Stimulated activated CD4-positive, alpha-beta T cell treated with anti-CD3 and anti-CD28 coated beads, TNF-alpha, amount 100 ng/mL, for 48 hours (primary cell): ENCODE measurements around the gene ZNF175.

Experiments
- DNase-seq, 3 donors: peaks; one replicate each; pipeline ENCODE4 v3.0.0-alpha.2; 2020; ENCODE audit warnings: low read depth in 3 of 3

The ZNF175 gene

DNA sequence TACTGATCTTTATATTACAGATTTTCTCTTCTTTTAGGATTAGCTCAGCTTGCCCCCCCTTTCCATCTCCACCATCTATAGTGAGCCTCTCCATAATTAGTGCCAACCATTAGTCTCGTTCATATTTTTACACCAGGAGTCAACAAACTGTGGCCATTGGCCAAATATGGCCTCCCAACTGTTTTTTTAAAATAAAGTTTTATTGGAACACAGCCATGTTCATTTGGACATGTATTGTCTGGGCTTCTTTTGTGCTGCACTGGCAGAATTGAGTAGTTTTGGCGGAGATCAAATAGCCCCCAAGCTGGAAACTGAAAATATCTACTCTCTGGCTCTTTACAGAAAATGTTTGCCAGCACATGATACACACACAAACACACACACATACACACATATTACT is 18.4 kb downstream of the ZNF175 start:
- DNase-seq, result no peak

DNA sequence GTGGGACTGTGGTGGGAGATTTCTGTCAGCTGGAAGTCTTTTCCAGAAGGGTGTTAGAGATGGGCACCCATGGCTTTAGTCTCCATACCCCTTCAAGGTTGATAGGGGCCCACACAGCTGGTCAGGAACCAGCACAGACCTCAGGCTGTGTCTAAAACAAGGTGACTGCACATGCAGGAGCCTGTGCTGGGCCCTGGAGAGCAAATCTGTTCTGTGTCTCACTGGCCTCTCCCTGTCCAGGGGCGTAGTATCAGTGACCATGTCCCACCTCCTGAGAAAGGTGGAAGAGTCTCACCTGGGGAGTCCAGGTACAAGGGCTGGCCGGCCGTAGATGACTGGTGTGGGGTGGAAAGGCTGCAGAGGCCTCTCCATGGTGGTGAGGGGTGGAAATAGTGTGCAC is 19.4 kb downstream of the ZNF175 start:
- no peak for DNase-seq

DNA sequence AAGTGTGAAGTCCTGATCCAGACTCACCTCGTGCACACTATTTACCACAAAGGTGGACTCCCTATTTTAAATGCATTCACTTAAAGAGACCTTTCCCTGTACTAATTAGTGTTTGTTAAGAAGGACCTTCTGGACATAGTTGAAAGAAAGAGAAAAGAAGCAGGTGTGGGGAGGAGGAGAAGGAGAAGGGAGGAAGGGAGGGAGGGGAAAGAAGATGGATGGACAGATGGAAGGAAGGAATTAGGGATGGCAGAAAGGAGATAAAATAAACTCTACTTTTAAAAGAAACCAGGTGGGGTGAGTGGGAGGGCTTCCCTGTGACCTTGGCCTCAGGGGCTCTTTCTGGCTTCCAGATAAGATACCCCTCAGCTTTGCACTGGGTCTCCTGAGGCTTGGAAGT is 21.4 kb downstream of the ZNF175 start:
- no peak for DNase-seq

DNA sequence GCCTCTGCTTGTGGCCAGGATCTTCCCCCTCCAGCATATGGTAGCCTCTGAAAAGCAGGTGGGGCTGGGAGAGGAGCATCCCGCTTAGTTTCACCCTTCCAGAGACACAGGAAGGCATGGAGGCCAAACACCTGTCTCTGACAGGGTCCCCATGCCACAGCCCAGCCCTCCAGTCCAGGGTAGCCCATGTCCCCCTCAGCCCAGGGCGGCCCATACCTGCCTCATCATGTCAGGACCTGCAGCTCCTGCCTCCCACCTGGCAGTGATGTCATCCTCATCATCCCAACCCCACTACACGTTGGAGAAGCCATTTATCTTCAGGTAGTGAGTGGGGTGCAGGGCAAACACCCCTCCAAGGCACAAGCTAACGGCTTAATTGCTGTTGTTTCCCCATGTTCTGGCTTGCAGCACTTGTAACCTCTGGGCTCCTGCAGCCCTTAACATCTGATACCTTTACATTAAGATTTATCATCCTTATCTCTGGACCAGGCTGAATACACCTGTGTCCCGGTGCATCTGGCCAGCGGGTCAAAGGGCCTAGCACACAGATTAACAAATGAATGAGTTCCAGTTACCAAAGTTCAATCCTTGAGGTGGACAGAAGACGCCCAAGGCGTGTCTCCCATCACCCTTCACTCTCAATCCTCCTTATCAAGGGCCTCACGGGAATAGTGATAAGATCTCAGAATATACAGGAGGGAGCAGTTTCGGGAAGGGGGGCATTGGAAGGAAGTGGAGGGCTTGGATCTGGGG is 22.2 kb downstream of the ZNF175 start:
- no peak for DNase-seq

DNA sequence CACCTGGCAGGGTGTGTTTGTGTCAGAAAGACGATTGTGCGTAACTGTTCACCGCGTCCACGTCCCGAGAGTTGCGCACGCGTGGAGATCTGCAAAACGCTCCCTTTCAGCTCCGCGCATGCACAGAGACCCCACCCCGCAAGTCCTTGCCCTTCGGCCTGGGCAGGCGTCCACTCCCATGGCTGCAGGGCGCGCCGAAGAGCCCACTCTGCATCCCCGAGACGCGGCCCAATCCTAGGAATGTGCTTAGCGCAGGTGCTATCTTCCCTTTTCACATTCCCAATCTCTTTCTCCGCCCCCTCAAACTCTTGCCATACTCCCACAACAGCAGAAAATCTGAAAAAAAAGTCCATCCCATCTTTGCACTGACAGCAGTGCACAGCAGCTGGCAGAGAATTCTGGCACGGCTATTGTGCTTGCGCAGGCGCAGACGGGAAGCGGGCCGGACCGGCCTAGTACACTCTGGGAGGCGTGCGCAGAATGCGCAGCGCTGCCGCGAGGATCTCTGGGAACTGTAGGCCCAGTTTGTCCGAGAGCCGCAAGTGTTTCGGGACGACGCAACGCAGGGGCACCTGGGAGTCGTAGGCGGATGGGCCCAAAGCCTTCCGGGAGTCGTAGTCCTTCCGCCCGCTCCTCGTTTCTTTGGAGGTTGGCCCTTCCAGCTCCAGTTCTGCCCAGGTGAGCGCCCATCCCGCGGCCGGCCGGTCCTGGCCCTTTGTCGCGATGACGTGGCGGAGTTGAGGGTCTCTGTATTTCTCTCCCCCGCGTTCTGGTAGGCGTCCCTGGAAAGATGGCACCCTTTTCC is 23.1 kb downstream of the ZNF175 start:
- peak; percentile 91 to 94 (median 94) for DNase-seq

DNA sequence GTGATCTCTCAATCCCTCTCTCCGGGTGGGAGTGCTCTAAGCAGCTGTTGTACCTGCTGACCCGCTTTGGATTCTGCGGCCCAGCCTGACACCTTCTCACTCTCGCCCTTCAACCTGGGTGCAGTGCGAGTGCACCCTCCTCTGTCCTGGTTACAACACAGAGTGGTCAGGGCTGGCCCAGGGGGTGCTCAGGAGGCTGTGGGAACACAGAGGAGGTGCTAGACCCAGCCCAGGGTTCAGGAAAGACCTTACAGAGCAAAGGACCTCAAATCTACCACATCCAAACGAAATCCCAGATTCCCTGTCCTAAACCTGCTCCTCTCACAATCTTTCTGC is 23.7 kb downstream of the ZNF175 start:
- no peak for DNase-seq

DNA sequence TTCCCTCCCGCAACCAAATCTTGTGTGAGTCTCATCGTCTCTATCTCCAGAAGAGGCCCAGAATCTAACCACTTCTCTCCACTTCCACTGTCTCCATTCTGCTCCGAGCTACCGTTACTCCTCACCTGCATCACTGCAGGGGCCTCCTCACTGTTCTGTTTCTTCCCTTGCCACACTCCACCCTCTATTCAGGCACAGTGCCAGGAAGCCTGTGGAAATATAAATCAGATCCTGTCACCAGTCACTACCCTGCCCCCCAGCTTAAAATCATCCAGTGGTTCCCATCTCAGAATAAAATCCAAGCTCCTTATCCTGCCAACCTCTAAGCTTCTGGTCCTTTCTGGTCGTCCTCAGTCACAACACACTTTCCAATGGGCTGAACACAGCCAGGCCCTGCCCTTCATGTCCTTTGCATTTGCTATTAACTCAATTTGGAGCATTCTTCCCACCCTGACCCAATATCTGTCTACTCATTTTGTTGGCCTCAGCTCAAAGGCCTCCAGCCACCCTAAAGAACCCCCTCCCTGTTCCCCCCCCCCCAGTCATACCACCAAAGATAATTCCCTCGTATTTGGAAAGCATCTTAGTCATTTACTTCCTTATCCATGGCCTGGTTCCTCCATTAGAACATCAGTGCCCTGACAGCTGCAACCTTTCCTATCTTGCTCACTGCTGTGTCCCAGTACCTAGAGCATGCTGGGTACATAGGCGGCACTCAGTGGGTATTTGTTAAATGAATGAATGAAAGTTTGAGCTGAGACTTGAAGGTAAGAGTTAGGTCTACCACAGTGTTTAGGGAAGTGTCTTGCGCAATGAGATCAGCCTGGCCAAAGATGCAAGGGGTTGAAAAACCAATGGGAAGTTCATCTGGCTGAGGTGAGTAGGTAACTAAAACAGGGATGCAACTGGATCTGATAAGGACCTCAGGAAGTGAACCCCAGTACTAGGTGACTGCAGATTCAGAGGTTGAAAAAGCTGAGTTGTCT is 24.4 kb downstream of the ZNF175 start:
- no peak for DNase-seq

DNA sequence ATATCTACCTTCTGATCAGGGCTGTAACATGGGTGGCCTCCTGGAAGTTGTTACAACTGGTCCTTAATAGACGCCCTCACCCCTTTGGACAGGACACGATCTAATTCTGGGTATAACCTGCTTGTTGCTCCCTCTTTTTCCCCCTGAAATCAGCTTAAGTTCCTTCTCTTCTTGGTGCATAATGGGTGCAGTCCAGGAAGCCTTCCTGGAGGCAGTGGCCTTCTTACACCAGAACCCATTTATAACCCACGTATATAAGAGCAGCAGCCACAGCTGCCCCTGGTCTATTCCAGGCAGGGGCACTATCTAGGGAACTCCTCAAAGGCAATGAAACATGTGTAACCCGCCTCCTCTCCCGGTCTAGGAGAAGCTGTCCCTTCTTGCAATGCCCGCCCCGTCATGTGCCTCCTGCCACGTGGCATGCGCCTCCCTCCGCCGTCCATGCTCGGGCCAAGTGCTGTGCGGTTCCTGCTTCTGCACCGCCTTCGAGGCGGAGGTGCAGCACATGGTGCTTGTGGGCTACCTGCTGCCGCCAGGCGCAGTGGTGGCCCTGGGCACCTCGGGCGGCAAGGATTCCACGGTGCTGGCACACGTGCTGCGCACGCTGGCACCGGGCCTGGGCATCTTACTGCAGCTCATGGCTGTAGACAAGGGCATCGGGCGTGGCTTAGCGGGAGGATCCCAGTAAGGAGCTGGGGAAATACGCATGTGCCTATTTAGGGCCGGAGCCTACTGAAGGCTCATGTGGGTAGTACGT is 27.3 kb downstream of the ZNF175 start:
- DNase-seq, result no peak

DNA sequence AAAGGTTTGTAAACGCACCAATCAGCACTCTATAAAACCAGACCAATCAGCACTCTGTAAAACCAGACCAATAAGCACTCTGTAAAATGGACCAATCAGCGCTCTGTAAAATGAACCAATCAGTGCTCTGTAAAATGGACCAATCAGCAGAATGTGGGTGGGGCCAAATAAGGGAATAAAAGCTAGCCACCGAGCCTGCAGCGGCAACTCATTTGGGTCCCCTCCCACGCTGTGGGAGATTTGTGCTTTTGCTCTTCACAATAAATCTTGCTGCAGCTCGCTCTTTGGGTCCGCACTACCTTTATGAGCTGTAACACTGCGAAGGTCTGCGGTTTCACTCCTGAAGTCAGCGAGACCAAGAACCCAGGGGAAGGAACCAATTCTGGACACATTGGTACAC is 28.0 kb downstream of the ZNF175 start:
- DNase-seq, result no peak

DNA sequence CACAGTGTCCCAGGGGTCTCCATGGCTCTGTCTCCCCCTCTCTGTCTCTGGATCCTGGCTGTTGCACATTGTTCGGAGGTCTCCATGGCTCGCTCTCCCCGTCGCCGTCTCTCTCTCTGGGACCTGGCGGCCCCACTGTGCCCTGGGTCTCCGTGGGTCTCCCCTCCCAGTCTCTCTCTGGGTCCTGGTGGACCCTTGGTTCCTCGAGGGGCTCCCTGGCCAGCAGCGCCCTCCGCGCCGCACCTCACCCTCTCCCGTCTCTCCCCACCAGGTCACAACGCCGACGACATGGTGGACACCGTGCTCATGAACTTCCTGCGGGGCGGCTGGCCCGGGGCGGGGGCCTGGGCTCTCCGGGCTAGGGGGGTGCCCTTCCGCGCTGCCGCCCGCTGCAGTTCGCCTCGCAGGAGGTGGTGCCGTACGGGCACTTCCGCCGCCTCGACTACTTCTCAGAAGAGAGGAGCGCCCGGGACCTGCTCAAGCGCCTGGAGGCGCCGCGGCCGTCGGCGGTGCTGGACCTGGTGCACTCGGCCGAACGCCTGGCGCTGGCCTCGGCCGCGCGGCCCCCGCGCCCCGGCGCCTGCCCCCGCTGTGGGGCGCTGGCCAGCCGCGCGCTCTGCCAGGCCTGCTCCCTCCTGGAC is 30.0 kb downstream of the ZNF175 start:
- DNase-seq, result no peak

DNA sequence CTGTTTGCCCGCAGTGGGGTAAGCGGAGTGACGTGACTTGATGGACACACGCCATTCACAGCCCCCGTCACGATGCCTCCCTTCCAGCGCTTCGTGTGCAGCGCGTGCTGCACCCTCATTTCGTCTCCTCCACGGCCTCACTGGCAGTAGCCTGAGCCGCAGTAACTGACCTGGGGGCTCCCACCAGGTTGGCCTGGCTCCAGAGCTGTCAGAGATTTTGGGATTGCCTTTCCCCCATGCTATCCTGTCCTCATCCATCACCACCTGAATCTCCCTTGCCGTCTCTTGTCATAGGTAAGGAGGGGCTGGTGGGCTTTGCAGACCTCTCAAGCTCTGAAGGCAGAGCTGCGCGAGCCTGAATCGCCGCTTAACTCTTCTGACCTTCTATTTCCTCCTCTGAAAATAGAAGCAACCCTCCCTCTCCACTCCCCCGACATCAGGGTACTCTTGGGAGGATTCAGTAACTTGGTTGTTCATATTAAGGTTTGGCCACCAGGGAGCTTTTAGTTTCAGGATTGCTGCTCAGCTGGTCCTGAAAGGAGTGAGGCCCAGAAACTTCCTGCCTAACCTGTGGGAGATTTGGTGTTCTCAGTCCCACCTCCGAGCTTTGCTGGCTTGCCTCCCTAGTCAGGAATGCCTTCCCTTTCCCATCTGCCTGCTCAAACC is 31.2 kb downstream of the ZNF175 start:
- no peak for DNase-seq

DNA sequence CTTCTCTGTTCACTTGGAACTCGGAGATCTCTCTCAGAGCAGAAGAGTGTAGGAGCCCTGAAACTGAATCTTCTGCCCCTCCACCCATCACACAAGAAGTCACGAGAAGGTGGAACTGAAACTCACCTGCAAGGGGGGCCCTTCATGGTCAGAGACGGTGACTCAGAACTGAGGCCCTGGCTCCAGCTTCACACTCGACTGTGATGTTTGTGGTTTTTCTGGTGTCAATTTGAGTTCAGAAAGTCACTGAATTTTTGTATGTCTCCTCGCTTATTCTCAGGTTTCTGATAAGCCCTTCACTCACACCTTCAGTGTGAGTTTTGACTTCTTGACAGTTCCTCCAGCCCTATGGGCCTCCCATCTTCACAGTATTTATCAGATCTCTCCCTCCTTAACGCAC is 36.0 kb downstream of the ZNF175 start:
- peak in 2 of 3 donors; percentile 31 to 54 for DNase-seq

DNA sequence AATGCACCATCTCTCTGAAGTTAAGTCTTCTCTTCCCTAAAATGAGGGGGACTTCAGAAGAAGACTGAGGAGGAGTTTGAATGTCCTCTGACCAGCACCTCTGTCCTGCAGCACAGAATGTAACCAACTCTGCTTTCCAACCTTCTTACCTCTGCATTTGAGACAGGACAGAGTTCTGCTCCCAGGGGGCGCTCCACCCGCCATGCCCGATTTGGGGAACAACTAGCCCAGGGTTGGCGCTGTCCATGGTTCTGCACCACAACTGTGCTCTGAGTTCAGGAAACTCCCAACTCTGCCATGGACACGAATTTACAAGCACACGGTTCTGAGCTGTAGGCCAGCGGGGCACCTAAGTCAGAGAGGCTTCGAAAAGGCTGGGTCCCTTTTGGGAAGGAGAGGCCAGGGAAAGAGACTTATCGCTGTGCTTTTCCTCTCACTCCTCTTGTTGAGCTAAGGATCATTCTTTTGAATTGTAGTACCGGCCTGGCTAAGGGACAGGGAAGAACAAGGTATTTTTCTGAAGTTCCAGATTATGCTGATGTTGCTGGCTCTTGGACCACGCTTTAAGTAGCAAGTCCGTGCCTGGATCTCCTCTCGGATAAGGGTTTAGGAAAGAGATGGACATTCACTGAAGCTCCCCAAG is 37.0 kb downstream of the ZNF175 start:
- DNase-seq, result peak; percentile 41 to 70 (median 68)

DNA sequence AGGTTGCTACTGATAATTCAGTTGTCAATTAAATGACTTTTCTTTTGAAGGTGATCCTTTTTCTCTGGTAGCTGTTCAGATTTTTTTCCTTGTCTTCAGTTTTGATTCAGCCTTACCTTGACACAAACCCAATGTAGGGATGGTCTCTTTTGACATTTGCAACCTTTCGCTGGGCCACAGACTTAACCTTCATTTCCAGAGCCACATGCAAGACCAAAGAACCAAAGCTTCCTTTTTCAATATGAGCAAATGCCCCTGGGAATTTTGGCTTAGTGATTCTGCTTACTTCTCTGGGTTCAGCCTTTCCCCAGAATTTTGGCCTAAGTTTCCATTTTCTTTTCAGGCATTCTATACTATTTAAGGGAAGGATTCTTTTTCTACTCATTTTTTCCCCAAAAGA is 39.5 kb downstream of the ZNF175 start:
- no peak for DNase-seq

DNA sequence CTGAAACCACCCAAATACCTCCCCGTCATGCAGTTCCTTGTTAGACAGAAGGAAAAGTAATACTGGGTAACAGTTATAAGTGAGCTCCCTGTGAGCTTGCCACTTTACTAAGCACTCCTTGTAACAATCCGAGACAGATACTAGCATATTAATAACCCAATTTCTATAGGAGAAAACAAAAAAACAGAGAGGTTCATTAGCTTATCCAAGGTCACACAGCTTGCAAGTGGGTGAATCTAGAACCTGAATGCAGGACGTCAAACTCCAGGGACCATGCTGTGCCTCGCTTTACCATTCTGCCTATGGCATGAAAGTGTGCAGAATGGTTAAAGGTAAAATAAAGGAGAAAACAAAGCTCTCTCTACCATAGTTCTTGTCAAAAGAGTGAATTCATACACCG is 43.7 kb downstream of the ZNF175 start:
- no peak for DNase-seq

DNA sequence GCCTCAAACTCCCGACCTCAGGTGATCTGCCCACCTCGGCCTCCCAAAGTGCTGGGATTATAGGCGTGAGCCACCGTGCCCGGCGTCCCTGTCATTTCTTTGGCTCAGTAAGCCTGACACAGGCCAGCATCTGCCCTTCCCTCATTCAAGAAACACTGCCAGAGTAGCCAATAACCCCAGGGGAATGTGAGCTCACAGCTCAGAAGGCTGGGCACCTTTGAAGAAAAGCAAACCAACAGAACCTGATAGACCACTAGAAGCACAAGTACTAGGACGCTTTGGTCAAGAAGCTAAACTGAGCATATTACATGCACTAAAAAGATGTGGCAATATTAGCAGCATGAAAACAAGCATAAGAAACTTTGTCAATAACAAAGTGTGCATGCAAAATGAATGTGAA is 44.9 kb downstream of the ZNF175 start:
- DNase-seq, result no peak

DNA sequence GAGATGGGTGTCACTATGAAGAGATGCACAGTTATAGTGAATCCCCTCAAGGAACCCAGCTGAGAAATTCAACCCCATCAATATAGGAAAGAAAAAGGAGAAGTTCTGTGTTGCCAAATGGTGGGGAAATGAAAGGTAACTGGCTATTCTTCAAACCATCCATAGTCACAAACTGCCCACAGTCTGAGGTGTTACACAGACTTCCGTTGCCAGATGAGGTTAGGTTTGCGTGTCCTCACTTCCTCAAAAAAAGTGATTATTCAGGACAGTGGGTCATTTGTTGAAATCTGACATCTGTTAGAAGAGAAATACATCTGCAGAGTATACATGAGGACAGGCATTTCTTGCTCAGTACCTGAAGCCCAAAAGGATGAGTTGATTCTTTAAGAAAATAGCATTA is 50.1 kb downstream of the ZNF175 start:
- DNase-seq, result no peak

DNA sequence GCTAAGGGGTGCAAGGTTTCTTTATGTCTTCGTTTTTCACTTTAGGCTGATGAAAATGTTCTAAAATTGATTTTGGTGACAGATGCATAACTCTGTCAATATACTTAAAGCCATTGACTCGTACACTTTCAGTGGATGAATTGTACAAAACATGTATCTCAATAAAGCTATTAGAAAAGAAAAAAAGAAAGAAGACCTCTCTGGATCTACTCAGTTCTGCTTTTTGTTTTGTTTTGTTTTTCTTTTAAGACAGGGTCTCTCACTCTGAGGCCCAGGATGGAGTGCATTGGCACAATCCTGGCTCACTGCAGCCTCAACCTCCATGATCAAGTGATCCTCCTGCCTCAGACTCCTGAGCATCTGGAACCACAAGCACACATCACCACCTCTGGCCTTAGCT is 55.6 kb downstream of the ZNF175 start:
- no peak for DNase-seq

DNA sequence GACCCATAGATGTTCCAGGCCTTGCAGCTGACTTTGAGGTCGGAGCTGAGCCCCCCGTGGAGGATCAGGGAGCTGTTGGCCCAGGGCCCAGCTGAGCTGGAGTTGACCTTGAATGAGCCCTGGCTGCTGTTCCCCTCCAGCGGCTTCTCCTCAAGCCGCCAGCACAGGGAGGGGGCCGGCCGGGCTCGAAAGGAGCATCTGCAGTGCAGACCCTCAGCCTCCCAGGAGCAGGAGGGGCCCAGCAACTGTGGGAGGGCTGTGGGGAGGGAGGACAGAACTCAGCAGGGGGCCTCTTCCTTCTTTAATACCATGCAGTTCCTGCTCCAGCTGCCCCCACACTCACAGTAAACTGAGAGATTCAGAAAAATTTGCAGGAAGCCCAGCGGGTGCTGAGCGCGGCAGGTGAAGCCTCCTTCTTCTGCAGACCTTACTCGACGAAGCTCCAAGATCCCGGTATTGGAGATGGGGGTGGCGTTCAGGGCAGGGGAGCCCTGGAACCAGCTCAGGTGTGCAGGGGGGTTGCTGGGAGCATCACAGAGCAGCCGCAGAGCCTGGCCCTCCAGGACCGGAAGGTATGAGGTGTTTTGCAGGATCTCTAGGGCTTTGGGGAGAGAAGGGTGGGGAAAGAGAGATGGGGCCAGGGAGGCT is 56.5 kb downstream of the ZNF175 start:
- no peak for DNase-seq
